Suppressor macrophage treated with lipopolysaccharide for 1 hour (primary cell): ENCODE results near the gene MPZL1.

Experiments used
- DNase-seq, 3 donors: peaks; one replicate each; pipeline ENCODE4 v3.0.0-alpha.2; 2020 to 2022

Gene MPZL1

GRCh38 chr1:167695756-167696561 lies 25.8 kb upstream of the MPZL1 start:
- no peak for DNase-seq

DNA sequence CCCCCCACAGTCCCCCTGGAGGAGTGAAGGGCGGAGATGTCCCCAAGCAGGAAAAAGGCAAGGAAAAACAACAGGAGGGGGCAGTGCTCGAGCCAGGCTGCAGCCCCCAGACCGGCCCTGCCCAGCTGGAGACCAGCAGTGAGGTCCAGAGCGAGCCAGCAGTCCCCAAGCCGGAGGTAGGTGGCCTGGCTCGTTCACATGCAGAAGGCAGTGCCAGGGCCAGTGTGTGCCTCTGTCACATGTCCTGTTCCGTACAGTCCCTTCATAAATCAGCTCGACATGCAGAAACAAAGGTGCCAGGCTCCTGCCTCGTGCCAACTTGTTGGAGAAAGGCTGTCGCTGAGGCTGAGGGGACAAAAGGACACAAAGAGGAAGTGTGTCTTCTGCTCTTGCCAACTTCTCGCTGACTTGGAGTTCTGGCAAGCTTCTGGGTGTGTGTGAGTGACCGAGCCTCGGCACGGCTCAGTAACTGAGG lies 24.1 kb upstream of the MPZL1 start:
- peak; percentile 66 to 71 (median 66) for DNase-seq

- no peak for DNase-seq
Observed at GRCh38 chr1:167698313-167698712, 23.5 kb upstream of the MPZL1 start.

GRCh38 chr1:167701510-167701909 lies 20.3 kb upstream of the MPZL1 start:
- DNase-seq: no peak

GRCh38 chr1:167703557-167703956 lies 18.2 kb upstream of the MPZL1 start:
- DNase-seq: no peak

GRCh38 chr1:167704715-167705114 lies 17.1 kb upstream of the MPZL1 start:
- no peak for DNase-seq

DNA sequence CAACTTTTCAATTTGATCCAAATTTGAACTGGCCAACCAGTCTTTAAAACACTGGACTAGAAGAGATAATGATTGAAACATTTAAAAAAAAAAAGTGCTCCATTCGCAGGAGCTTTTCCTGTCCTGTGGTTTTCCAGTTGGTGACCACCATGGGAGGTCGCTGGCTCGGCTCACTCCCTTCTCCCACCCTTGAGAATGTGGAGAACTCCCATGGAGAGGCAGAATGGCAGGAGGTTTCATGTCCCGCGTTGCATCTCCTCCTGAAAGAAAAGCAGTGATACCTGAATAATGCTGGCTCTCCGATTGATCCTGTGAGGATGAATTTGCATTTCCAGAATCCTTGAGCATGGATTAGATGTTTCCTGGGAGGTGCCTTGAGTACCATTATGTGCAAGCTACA lies 16.5 kb upstream of the MPZL1 start:
- no peak for DNase-seq

DNA sequence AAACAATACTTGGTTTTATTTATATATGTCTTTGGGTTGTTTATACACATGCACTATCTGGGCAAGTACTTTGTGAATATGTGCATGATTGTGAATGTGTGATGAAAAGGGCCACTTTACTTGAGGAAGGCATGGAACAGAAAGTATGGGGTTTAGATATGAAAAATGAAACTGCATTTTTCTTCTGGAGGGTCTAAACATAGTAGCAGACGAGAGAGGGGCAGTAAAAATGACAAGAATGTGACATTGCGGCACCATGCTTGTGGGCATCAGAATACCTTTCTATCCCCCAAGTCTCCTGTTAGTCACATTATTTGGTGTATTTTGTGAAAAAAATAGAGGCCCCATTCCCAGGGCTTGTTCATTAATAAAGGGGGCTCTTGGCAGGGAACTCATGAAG lies 15.4 kb upstream of the MPZL1 start:
- DNase-seq: no peak

GRCh38 chr1:167706931-167707877 lies 14.6 kb upstream of the MPZL1 start:
- no peak for DNase-seq

- no peak for DNase-seq
Observed at GRCh38 chr1:167707942-167708341, 13.8 kb upstream of the MPZL1 start.

- DNase-seq: peak; percentile 62 to 86 (median 73)
Observed at GRCh38 chr1:167708940-167709389, 12.8 kb upstream of the MPZL1 start.

DNA sequence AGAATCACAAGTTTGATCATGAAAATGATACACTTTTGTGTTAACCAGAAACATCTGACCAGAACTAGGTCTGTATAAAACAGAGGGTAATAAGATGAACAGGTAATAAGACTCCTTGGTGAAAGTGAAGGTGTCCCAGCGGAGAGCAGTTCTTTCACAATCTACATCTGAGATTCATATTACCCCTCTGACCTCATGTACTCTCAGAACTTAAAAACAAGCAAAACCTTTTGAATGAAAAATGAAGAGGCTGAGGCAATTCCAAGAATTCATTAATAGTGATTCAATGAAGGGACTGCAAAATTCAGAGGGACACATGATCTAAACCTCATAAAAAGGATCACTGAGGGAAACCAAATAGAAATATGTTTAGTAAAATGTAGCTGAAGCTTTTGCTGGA lies 10.9 kb upstream of the MPZL1 start:
- no peak for DNase-seq

DNA sequence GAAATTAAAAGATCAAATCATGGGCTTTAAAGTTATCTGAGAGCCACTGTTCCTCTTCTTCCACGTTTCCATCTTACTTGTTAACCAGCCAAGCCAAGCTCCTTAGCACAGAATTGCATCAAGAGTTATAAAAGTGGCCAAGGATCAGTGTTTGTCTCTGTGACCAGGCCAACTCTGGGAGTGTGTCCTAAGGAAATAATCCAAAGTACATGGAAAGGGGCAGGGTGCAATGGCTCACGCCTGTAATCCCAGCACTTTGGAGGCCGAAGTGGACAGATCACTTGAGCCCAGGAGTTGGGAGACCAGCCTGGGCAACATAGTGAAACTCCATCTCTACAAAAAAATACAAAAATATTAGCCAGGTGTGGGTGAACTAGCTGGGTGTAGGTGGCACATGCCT lies 10.0 kb upstream of the MPZL1 start:
- DNase-seq: no peak

DNA sequence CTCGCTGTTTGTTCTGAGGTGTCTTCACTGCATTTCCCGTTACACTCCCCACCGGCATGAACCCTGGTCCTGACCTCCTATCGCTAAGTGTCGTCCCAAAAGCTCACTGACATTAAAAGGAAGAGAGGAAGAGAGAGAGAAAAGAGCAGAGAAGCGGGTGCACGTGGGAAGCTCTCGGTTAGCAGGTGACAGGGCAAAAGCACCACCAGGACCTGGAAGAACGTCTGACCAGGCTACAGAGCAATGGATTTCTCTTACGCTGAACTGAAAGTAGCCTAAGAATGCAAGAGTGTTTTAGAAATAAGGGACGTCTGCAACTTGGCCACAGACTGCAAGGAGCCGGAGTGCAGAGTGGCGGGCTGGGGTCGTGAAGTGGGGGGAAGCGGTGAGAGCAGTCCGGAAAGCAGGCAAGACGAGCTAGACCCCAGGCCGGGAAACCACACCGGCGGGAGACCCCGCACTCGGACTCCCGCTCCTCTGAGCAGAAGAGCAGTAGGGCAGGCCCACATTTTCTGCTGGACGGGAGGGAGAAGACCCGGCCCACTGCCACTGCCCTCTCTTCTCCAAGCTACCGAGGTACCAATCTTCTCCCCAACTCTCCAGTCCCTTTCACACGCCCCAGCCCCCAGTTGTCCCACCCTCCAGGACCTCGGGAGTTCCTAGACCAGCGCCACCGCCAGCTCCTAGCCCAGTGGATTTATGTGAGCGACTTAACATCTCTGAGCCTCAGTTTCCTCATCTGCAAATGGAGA lies 8.3 kb upstream of the MPZL1 start:
- peak in 1 of 3 donors; percentile 17 for DNase-seq

GRCh38 chr1:167714098-167714438 lies 7.7 kb upstream of the MPZL1 start:
- peak in 2 of 3 donors; percentile 92 to 95 for DNase-seq

GRCh38 chr1:167714439-167715156 lies 7.2 kb upstream of the MPZL1 start:
- peak; percentile 89 to 91 (median 90) for DNase-seq

DNA sequence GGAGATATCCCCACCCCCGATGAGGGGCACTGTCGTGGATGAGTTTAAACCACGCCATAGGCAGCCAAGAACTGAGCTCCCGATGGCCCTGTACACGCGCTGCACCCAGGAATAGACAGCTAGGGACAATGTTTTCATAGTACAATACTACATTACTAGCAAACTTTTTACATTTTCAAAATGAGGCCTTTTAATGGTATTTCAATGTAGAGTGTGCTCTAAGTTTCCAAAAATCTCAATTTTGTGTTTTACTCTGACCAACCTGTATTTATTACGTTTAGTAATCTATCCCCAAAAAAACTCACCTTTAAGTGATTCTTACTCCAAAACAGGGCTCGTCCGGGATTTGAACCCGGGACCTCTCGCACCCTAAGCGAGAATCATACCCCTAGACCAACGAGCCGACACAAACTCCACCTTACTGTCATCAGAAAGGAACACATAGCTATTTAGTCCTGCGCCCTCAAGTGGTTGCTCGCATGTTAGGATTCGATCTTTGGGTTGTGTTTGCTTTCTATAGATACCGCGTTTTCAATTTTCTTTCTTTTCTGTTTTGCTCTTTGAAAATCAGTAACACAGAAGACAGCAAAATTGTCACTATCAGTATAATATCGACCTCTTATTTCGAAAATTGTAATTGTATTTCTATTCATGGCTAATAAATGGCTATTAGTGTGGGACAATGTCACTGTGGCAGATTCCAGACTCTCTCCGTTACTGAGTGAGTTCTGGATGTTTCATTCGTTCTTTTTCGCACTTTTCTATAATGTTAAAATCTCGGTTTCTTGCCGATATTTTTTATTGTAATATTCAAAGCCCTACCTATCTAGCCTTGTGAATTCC lies 6.4 kb upstream of the MPZL1 start:
- DNase-seq: peak; percentile 86 to 94 (median 91)

GRCh38 chr1:167716000-167716271 lies 5.8 kb upstream of the MPZL1 start:
- DNase-seq: no peak

GRCh38 chr1:167717351-167717750 lies 4.4 kb upstream of the MPZL1 start:
- DNase-seq: no peak

GRCh38 chr1:167718914-167719691 lies 2.7 kb upstream of the MPZL1 start:
- no peak for DNase-seq
